HG02938 (cell line): ENCODE measurements around the gene PI16.
A peak's percentile ranks its signal among the peaks of the same experiment; 100 is the strongest.
"Not testable (repeated sequence)": the region's sequence is repeated elsewhere in the genome, so short reads cannot be mapped to it uniquely, and the experiment has no call there.

ENCODE experiments used
- ATAC-seq: cut with Tn5 transposase; IDR thresholded peaks from one replicate; pipeline ENCODE4 v1.9.1; 2021; ENCODE audit warnings: mild to moderate bottlenecking, moderate library complexity; ENCODE audit not compliant: unreplicated experiment

PI16 gene

DNA sequence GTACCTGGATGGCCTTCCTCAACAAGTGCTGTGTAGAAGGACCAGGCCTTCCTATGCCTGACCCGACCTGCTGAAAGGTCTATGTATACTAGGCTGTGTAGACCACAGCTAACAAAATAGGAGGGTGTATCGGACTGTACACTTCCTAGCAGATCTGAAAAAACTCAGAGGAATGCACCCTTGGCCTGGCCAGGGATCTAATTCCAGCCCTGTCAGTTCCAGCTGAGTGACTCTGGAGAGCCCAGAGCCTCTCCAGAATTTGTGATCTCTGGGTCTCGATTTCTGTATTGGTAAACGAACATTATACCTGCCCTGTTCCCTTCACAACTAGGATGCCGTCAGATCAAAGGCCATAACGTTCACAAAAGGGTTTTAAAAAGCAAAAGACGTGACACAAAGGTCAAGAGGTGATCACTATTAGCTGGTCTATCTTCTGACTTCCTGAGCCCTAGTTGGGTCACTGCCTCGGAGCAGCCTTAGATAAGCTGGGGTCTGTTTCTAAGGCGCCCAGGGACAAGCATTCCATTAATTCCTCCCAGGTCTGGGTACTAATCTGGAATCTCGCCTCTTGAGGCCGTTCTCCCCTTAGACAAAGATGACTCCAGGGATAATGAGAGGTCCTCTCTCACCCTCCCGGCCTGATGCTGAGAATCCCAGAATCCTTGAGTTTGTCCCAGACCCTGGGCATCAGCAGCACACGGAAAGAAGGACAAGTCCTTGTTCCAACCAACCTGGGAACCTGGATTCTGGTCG is 17.6 kb downstream of the PI16 start:
- no peak for ATAC-seq

DNA sequence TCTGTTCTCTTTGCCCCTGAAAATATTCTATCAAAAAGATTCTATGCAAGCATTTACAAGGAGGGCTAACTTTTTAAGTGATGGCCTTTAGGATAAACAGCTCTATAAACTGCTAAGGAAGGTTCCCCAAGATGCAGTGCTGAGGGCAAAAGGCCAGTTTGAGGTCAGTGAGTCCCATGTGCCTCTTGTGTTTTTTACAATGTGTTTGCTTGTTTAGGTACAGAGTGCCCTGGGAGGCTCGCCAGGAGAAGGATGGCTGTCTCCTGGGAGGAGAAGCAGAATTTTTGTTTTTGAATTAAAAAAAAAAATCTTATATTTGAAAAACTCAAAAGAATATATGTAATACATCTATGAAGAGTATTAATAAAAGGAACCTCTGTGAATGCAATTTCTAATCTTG is 18.7 kb downstream of the PI16 start:
- ATAC-seq = no peak

DNA sequence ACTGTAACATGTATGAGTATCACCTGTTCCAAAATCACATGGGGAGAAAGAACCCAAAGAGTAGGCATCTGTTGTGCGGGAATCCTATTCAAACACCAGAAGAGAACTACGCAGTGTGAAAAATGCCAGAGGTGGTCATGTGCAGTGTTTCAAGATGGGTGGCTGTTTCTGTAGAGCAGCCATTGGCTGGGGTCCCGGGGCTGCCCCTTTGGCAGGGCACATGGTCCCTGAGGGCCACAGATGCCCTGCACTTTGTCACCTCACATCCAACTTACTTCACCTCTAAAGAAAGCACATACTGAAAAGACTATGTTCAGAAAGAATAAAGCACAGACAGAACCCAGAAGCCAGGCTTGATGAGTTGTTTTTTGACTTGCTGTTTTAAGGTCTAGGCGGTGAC is 19.1 kb downstream of the PI16 start:
- ATAC-seq = no peak

DNA sequence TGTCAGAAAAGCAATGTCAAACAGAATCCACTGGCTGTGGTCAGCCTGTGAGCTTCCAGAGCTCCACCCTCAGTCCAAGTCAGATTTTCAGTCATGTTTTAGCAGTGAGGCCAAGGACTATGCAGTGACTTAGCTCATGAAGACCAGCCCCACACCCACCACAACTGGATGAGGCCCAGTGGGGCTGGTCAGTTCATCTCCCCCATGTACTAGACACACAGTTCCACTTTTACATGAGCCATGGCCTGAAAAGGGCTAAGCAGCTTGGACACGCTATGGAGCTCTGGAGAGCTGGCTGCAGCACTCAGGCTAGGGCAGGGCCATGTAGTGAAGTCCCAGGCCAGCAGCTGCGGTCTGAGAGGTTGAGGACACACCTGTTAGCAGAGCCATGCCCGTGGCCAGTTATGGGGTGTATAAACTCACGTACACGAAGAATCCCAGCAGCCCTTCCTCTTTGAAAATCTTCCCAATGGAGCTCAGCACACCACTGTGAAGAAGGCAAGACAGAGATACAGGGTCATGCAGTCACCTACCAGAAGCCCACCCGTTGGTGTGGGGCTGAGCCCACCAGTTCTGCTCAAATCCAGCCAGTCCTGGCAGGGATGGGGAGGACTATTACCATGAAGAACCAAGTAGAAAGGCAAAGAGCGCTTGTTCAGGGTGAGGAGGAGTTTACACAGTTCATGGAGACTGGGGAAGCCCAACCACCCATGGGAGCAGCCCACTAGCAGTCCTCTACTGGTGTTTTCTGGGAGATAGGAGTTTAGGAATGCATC is 20.9 kb downstream of the PI16 start:
- ATAC-seq = no peak

DNA sequence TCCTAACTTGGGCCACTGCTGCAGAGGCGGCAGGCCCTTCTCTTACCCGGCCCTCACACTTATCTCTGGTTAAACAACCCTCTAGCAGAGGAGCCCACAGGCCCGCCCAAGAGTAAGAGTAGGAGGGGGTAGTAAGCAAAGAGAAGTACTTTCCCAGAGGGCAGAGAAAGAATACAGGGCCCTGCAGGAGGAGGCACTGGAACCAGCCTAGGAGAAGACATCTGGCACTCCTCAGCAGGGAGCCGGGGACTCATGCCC is 21.4 kb downstream of the PI16 start:
- ATAC-seq = no peak

DNA sequence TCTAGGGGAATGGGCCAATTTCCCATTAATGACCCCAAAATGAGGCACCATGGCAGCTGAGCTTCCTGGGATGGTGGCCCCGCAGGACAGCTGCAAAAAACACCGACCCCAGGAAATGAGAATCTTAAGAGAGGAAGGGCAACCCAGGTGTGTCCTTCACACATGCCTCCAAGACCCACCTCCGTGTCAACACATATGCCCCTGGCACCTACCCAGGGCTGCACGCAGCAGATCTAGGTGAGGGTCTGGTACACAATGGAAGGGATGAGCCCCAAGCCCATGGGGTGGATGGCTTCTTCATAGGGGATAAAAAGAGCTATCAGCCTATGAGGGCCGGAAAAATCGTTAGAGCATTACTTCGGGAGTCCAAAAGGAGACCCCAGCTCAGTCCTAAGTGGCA is 22.0 kb downstream of the PI16 start:
- ATAC-seq = no peak

DNA sequence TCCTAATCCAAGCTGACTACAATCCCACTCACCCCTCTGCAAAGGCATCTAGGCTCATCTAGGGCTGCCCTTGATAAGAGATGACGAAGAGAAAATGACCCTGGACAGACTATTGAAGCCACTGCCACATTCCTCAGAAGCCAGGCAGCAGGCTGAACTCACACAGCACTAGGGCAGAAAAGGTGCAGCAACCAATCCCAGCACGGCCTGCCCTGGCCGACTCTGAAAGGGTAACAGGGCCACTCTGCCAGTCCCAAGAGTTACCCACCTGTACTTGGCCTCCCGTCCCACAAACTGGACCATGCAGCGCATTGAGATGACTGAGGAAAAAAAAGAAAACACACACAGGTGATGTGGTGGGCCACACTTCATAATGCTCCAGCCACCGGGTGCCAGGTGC is 22.4 kb downstream of the PI16 start:
- no peak for ATAC-seq

DNA sequence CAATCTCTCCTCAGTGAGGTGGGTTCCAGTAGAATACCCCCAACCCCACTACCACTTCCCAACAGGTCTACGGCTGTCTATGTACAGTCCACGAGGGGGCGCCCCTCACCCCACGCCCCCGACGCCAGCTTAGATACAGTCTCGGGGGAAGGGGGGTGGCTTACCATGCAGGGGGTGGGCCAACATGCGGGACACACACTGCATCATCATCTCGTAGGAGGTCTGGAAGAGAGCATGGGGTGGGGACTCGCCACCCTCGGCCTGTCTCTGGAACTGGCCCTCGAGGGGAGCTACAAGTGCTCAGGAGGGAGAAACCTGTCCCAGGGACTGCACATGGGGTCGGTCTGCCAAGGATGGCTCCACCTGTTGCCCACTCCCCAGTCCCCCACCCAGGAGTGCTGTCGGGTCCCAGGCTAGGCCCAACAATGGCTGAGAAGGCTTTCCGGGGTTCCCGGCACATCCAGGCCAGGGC is 23.0 kb downstream of the PI16 start:
- no peak for ATAC-seq

DNA sequence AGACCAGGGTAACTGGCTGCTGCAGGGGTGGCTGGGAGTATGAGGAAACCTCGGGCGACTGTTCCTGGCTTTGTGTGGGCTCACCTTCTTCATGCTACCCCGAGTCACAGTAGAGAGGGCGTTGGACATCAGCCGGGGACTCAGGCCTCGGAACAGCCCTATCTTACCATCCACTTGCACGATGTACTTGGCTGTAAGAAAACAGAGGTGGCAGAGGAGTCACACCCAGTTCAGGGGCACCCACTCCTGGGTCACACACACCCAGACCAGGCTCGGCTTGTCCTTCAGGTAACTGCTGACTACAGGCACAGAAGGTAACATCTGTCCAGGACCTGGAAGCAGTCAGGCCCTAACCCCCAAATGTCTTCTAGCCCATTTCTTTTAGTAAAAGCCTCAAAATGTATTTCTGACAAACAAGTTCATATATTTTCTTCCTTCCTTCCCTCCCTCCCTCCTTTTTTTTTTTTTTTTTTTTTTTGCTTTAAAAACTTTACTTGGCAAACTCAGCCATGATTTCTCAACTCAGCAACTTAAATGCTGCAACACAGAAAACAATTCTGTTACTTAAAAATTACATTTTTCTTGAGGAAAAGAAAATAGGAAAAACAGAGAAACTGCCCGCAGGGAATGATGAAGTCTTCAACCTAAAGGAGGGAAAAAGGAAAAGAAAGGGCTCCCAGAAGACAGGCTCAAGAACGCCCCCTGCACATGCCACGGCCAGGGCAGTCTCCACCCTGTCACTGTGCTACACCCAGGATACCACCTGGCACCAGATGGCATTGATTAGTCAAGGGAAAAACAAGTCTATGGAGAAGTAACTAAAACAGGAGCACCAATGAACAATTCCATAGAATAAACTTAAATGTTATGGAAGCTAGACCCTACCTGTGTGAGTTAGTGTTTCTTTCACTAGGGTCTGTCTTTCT is 24.1 kb downstream of the PI16 start:
- no peak for ATAC-seq

DNA sequence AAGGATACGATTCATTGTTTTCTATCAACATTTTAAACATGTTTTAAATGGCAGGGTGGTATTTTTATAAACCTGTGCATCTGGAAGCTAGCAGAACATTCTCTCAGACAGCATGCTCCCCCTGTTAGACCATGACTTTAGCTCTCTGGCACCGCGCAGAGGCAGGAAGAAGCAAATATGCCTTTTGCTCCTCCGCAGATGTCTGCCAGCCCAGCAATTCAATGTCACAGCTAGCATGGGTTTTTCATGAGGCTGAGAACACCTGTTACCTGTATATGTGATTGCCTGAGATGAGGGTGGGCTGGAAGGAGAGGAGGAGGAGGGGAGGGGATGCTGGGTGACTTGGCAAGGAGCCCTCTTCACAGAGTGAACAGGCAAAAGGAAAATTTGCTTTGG is 24.8 kb downstream of the PI16 start:
- ATAC-seq = no peak

DNA sequence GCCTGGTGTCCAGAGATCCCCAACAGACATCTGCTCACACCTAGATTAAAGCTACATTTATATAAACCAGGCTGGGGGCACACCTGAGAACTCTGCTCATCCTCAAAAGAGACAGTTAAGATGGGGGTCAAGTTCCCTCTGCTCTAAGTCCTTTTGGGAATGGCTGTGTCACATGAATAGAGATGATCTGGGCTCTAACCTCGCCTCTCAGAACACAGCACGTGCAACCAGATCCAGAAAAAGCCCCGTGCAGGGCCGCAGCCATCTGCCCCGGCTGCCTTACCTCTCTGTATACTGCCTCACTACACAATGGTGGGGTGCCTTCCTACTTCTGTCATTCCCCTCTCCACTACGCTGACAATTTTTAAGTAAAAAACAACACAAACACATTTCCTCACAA is 25.6 kb downstream of the PI16 start:
- ATAC-seq = no peak

DNA sequence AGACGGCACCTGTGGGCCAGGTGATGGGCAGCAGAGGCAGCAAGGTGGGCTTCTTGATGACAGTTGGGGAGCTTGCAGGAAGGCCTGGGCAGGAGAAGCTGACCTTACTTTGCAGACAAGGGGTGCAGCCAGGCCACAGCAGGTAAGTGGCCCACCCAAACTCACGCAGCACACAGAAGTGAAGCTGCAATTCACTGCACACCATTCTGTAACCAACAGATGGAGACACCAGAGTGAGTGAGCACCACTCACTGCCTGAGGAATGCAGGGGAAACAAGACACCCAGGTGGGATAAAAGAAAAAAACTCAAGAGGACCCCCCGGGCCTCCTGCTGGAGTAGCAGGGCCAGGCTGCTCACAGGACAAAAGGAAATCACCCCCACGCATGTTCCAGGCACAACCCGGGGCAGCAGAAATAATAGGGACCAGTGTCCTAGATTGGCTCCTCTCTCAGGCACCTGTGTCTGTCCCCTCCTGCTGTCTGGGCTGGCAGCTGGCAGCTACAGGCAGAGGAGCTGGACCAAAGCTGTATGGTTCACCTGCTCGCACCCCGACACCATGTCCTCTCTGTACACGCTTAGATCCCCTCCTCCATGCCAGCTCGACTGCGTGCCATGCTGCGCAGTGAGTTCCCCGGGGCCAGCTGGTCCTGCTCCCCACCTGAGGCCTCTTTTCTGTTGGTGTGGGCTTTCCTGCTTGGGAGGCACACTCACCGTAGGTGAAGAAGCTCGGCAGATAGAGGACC is 26.5 kb downstream of the PI16 start:
- no peak for ATAC-seq

DNA sequence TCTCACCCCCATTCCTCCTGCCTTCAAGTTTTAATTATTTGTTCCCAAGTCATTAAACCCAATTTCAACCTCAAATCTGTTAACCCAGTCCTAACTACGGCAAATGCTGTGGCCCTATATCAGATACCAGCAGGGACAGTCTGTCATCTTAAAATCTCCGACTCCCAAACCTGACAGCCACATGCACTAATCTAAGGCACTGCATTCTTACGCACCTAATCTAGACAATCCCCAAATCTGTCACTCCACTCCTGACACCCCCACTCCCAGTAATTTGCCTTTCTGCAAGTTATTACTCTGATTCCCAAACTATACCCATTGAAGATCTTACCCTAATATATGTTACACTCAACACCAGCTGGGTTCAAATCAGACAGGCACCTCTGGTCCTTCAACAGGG is 29.0 kb downstream of the PI16 start:
- ATAC-seq = no peak

DNA sequence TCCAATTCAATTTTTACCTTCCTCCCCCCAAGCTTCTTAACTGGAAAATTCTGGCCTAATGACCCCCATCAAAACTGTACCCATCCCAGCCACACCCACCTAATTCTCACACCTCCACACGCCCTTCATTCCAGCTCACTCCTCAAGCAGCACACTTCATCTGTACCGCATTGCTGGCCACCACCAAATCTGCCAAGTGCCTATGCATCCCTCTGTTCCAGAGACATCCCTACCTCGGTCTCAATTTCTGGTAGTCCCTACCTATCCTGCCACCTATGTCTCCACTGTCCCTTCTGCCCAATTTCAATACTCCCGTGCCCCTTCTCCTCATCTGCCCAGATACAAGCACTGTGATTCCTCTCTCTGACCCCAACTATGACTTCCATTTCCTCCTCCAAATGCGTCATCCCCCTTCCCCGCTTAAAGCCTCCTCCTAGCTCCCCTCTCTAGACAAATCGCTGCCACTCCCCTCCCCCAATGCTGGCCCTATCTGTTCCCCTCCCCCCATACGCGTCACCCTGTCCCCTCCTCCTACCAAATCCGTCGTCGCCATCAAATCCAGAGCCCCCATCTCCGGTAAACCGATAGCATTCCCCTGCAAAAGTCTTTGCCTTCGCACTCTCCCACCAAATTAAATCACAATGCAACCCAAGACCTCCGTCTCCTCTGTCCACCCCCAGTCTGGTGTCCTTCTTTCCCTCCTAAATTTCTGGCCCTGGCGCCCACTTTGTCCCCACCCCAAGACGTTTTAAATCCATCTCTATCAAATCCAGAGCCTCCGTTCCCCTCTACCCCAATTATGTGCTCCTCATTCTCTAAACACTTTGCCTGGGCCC is 30.3 kb downstream of the PI16 start:
- ATAC-seq = no peak

DNA sequence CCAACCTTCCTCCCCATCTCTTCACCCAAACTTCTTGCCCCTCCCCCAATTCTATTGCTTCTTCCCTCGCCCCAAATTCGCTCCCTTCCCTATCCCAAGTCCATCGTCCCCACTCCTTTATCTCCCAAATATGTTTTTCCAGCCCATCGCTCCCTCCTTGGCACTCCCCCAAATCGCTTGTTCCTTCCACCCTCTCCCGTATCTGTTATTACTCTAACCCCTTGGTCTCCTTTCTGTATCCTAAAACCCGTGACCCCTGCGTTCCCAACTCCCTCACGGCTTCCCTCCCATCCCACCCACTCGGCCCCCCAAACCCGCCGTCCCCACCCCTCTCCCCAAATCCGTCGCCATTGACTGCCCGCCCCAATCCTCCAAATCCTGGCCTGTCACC is 30.9 kb downstream of the PI16 start:
- no peak for ATAC-seq

DNA sequence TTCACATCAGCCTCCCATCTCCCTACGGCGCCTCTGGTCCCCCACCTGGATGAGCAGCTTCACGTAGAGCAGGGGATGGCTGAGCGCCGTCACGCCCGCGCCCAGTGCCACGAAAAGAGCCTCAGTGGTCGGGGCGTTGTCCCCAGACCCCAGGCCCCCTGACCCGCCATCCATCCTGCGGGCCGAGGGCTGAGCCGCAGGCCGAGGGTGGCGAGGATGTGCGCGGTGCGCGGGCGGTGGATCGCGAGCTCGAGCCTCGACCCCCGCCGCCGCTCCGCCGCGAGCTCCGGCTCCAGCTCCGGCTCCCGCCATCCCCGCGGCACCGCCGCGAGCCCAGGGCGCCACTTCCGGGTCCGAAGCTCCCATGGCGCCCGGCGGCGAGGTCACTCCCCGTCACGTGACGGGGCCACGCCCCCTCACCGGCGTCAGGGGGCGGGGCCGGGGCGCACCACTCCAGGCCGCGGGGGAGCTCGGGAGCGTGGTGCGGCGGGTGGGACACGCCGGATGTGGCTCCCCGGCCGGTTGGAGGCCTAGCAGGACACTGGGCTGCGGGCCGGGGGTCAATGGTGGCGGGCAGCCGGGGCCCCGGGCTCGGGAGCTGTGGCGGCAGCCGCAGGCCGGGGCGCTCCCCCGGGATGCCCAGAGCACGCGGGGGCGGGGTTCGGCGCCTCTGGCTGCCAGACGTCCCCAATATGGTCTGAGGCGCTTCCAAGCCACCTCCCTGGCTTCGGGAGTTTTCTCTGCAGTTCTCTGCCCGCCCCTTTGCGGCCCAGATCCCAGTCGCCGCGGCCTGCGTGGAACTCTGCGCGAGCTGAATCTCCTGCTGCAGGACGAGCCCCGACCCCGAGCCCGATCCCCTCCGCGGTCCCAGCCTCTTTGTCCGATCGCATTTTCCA is 31.5 kb downstream of the PI16 start, which contains the start of gene MTCH1:
Gene MTCH1, minus strand, starts transcription at position 389 of the 896 bp plus-strand sequence. Its CDS starts 23 bp downstream, at position 366.
- peak; percentile 75 for ATAC-seq

DNA sequence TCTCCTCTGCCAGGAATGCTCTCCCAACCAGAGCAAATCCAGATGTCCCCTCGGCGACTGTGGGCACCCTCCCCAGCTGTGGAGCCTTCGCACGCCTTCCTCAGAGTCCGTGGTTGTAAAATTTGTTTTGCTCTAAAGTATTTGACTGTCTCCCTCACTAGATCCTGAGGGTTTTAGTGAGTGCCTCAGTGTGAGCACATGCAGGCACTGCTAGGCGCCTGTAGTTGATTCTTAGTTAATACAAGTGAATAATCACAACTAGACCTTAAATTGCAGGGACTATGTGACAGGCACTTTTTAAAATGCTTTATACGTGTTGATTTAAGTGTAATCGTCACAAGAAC is 32.1 kb downstream of the PI16 start:
- peak; percentile 15 for ATAC-seq

DNA sequence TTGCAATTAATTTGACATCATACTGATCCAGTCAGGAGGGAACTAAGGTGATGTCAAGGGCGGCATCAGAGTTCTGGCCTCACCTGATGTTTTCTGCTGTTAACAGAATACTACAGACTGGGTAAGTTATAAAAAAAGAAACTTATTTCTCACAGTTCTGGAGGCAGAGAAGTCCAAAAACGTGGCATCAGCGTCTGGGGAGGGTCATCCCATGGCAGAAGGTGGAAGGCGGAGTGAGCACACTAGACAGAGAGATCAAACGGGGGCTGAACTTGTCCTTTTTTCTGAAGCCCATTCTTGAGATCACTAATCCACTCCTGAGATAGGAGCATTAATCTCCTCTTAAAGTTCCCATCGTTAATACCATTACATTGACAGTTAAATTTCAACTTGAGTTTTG is 34.7 kb downstream of the PI16 start:
- no peak for ATAC-seq

DNA sequence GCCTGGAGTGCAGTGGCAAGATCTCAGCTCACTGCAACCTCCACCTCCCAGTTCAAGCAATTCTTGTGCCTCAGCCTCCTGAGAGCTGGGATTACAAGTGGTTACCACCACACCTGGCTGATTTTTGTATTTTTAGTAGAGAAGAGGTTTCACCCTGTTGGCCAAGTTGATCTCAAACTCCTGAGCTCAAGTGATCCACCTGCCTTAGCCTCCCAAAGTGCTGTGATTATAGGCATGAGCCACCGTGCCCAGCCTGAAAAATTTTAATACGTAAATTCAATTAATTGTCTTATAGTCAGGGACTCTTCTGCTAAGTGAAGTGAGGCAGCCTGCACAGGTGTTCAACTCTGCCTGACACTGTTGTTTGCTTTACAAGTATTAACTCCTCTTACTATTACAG is 35.9 kb downstream of the PI16 start:
- not testable (repeated sequence) for ATAC-seq
